ENCODE measurements around the gene CEBPE. TPM values are rescaled to one million over a fixed set of nuclear protein-coding genes. Genes with fewer than 3 reads are reported as not detected.

The CEBPE gene
- total RNA-seq, 4 donors from 2014 or later = not detected

DNA sequence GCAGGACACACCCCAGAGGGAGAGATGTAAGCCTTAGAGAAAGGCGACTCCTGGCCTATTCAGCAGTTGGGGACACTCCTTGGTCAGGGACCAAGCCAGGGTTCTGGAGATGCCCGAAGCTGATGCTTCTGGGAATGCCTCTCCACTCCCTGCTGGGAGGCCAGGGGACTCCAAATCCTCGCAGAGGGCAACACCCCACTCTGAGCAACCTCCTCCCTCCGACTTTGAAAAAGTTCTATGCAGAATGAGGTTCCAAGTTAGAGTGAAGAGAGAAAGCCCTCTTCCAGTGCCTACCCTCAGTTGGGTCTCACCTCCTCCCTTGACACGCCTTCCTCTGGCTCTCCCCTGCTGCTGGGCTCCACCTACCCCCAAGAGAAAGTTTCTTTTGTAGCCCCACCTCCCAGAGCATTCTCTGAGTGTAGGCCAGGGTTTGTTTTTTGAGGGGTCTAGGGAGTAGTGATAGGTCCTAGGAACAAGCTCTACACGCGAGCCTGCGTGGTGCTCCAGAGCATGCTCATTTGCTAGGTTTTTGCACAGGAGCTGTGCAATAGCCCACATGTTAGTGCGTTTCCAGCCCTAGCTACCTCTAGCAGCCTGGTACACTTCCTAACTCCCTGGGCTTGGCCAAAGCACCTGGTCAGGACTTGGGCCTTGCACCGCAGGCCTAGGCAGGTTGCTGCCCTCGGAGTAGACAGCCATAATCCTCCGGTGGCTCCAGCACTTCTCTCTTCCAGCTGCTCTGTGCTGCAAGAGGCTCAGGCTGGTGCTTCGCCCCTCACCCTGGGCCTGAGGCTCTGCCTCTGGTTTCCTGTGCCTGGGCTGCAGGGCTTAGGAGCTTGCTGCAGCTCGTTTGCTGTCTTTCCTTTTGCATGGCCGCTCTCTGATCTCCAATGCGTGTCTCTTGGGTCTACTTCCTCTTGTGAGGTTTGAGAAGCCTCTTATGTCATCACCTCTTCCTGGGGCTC lies 590 bp upstream of the CEBPE start:
- no peak for TF ChIP-seq POLR2A (IDR thresholded peaks at IDR 0.05)
- TF ChIP-seq, protein P1, sequence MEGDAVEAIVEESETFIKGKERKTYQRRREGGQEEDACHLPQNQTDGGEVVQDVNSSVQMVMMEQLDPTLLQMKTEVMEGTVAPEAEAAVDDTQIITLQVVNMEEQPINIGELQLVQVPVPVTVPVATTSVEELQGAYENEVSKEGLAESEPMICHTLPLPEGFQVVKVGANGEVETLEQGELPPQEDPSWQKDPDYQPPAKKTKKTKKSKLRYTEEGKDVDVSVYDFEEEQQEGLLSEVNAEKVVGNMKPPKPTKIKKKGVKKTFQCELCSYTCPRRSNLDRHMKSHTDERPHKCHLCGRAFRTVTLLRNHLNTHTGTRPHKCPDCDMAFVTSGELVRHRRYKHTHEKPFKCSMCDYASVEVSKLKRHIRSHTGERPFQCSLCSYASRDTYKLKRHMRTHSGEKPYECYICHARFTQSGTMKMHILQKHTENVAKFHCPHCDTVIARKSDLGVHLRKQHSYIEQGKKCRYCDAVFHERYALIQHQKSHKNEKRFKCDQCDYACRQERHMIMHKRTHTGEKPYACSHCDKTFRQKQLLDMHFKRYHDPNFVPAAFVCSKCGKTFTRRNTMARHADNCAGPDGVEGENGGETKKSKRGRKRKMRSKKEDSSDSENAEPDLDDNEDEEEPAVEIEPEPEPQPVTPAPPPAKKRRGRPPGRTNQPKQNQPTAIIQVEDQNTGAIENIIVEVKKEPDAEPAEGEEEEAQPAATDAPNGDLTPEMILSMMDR (IDR thresholded peaks at IDR 0.05) = no peak
- no peak overlapping the region for H3K4me3 ChIP-seq (ENCODE audit: low read depth, poor library complexity, severe bottlenecking)
- 75 to 77% methylated on average over 14 to 16 of the region's 16 CpGs for WGBS, 2 donors
- DNase-seq (ENCODE audit: low spot score in 2 of 2) = no peak
- intact Hi-C loops (cut with DNase I; ENCODE audit: low total_unique reads) = loop anchor here (2.0 kb wide), 1 partner anchor 67 kb away; no protein-coding TSS in a partner anchor

DNA sequence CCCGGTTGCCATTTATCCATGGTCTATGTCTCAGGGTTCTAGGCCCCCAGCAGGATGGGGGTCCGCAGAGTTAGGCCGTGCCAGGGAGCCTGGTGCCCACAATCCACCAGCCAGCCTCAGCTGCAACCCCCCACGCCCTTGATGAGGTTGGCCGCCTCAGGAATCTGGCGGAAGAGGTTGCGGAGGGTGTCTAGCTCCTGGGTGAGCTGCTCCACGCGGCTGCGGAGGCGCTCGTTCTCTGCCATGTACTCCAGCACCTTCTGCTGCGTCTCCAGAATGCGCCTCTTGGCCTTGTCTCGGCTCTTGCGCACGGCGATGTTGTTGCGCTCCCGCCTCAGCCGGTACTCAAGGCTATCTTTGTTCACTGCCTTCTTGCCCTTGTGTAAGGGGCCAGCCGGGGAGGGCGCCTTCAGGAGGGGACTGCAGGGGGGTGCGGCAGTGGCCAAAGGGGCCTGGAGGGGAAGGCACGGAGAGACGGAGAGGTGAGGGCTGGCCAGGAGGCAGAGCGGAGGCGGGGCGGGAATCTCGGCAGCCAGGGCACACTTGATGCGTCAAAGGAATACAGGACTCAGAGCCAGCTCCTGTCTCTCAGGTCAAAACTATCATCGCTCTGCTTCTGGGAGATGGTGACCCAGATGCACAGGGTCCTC lies 1.6 kb downstream of the CEBPE start:
- TF ChIP-seq, protein P1 (IDR thresholded peaks at IDR 0.05) = no peak
- DNase-seq (ENCODE audit: low spot score in 2 of 2) = no peak
- intact Hi-C loops (cut with DNase I; ENCODE audit: low total_unique reads) = no loop called here
- 88% methylated on average over 30 to 32 of the region's 32 CpGs for WGBS, 2 donors
- H3K4me3 ChIP-seq (ENCODE audit: low read depth, poor library complexity, severe bottlenecking) = no peak overlapping the region

DNA sequence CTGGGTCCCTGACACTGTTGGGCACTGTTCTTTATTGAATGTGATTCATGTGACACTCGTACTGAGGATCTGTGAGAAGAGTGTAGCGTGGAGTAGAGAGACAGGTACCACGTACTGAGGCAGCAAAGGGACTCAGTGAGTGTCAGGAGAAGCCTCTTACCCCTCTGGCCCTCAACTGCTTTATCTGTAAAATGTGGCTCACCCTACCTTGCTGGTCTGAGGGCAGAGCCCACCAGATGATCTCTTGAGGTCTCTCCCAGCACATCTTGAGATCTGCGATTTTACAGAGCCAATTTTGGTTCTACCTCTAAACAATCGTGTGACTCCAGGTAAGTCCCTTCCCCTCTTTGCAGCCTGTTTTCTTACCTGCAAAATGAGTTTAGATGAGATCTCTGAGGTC lies 3.1 kb downstream of the CEBPE start:
- intact Hi-C loops (cut with DNase I; ENCODE audit: low total_unique reads) = no loop called here
- no peak for DNase-seq (ENCODE audit: low spot score in 2 of 2)
- 84 to 86% methylated on average over 5 of the region's 5 CpGs for WGBS, 2 donors
- TF ChIP-seq, protein P1 (IDR thresholded peaks at IDR 0.05) = no peak
- no peak for TF ChIP-seq POLR2A (IDR thresholded peaks at IDR 0.05)
- no peak overlapping the region for H3K4me3 ChIP-seq (ENCODE audit: low read depth, poor library complexity, severe bottlenecking)

DNA sequence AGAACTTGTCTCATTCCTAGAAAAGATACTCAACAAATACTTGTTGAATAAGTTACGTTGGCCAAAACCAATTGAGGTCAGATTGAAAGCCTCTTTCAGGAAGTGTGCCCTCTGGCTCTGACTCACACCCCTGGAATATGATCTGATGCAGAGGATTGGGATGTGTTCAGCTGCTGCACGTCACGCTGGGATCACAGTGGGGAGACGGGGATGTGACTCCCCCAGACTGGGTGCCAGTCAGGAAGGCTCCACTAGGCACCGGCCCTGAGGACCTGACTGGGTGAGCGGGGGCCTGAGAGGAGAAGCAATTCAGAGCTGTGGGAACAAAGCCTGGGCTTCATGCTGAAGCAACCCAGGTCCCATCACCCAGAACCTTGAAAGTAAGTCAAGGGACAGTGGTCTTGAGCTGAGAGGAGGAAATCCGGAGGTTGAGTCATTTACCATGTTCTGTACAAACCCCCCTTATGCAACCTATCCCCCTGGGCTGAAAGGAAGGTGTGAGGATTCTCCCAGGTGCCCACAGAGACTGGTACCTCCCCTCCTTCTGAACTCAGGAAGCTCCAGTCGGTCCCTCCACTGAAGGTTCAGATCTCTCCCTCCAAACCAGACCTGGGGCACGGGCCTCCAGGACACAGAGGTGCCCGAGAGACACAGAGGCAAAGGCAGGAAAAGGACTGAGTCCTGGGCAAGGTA lies 3.9 kb downstream of the CEBPE start:
- no peak overlapping the region for H3K4me3 ChIP-seq (ENCODE audit: low read depth, poor library complexity, severe bottlenecking)
- TF ChIP-seq, protein P1 (IDR thresholded peaks at IDR 0.05) = no peak
- no peak for TF ChIP-seq POLR2A (IDR thresholded peaks at IDR 0.05)
- 50 to 52% methylated on average over 10 of the region's 10 CpGs for WGBS, 2 donors
- DNase-seq (ENCODE audit: low spot score in 2 of 2) = peak in 1 of 2 donors; percentile 59
- intact Hi-C loops (cut with DNase I; ENCODE audit: low total_unique reads) = no loop called here

DNA sequence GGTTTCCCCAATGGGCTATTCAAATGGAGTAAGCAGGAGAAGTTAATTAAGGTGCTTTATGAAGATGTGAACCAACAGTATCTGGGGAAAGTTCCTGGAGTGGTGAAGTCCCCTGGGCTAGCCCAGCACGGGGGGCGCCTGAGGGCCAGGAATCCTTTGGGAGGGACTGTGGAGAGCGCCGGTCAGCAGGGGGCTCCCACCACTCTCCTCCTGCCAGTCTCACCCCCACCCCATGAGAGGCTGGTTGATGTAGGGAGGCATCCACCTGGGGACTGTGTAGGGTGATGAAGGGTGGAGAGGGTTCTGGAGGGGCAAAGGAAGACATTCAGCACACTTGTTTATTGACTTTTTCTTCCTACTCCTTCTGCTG lies 4.4 kb downstream of the CEBPE start:
- no peak overlapping the region for H3K4me3 ChIP-seq (ENCODE audit: low read depth, poor library complexity, severe bottlenecking)
- intact Hi-C loops (cut with DNase I; ENCODE audit: low total_unique reads) = no loop called here
- TF ChIP-seq, protein P1 (IDR thresholded peaks at IDR 0.05) = no peak
- TF ChIP-seq POLR2A (IDR thresholded peaks at IDR 0.05) = no peak
- WGBS, 2 donors = 69 to 82% methylated on average over 4 of the region's 4 CpGs
- peak in 1 of 2 donors; percentile 77 for DNase-seq (ENCODE audit: low spot score in 2 of 2)
